ENCODE data around the gene MAP3K2.

The MAP3K2 gene

DNA sequence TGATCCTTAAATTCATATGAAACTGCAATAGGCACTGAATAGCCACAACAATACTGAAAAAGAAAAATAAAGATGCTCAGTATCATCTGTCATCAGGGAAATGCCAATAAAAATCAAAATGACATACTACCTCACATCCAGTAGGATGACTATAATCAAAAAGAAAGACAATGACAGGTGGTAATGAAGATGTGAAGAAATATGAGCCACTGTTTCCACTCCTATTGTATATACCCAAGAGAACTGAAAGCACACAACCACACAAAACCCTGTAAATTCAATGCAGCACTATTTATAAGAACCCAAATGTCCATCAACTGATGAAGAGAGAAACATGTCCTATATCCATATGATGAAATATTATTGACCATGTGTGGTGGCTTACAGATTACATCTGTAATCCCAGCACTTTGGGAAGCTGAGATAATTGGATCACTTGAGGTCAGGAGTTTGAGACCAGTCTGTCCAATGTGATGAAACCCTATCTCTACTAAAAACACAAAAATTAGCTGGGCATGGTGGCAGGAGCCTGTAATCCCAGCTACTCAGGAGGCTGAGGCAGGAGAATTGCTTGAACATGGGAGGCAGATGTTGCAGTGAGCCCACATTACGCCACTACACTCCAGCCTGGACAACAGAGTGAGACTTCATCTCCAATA is 39.9 kb downstream of the MAP3K2 start:
- DNase-seq: no peak

DNA sequence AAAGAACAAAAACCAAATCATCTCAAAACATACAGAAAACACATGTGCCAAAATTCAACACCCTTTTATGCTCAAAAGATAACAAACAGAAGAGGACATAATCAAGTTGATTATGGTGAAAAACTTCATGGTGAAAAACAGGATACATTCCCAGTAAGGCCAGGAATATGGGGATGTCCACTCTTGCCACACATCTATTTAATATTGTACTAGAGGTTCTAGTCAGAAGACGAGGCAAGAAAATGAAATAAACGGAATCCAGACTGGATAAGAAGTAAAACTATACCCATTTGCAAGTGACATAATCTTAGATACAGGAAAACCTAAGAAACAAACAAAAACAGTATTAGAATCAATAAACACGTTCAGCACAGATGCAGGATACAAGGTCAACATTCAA is 40.8 kb downstream of the MAP3K2 start:
- DNase-seq: no peak

DNA sequence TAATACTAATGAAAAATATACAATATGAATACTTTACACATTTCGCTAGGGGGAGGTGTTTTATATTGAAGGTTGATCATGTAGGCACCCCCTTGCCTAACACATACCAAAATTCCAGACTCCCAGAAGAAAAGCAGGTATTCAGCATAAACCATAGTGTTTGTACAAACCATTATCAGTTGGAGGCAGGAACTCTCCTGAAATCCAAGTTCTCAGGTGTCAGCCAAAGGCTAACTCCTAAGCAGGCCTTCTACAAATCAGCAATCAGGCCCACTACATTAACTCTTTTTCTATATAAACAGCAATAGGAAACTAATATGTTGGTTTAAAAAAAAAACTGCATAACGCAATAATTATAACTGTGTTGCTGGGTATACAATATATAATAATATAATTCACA is 44.5 kb downstream of the MAP3K2 start:
- DNase-seq: no peak

DNA sequence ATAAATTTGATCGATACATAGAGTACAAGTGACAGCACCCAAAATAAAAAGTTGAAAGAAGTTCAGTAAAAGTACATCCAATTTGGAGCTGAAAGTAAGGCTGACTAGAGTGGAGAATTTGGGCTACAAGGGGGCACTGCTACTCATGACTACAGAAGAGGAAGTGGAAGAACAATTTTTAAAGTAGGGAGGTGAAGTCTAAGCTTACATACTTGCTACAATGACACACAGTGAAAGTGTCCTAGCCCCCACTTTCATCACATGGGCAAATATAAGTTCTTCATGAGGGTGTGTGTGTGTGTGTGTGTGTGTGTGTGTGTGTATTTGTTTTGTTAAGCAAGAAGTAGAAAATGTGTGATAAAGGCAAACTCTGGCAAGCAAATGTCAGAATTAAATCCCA is 45.7 kb downstream of the MAP3K2 start:
- peak; percentile 63 to 74 for DNase-seq

DNA sequence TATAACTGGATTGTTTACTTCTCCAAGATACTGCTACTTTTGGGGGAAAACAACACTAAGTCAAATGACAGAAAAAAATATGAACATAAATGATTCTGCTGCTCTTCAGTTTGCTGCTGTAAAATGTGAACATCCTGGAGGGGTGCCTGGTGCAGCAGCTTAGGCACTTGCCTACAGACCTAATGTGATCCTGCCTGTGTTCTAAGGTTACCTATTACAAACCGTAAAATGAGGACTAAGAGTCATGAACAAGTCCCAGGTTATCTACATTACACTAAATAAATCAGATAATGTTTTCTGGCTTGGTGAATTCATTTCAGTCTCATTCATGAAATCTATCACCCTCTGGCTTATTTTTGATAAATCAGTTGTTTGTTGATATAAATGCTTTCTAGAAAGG is 55.4 kb downstream of the MAP3K2 start:
- DNase-seq: no peak

DNA sequence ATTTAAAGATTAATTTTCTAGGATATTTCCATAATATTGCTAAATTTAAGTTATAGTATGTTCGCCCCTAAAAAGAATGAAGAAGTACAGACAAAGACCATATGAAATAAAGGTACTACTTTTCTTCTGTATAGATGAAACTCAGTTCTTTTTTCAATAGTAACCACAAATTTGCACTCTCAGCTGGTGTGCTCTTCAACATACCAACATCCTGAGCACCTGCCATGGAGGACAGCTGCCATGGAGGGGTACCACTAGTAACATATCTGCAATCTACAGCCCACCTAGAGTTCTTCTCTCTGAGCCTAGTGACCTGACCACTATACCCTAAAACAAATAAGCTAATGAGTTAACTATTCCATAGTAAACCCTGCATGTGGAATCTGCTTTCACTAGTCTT is 57.0 kb downstream of the MAP3K2 start:
- DNase-seq: no peak

DNA sequence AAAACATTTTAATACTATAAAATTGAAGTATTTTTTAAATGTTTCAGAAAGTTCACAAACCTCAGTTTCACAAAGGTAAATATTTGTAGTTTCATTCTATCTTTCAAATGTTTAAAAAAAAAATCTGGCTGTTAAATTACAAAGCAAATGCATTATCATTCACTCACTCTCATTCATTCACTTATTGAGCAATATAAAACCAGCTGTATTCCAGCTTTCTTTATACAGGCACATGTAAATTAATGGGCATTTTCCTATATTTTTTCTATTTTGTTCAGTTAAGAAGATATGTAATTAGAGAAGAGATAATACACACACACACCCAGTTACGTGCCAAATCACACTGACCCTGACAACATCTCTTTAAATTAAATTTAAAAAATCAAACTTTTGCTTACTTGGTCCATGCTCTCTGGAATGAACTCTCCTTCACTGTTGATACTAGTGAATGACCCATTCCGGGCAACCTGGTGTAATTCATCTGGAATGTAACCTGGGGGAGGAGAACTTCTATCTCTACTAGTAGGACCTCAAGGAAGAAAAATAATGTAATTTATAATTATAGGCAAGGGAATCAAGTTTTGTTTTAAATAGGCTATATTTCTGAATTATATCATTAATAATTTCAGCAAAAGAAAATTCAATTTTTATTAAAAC is 61.4 kb downstream of the MAP3K2 start:
- DNase-seq: no peak

DNA sequence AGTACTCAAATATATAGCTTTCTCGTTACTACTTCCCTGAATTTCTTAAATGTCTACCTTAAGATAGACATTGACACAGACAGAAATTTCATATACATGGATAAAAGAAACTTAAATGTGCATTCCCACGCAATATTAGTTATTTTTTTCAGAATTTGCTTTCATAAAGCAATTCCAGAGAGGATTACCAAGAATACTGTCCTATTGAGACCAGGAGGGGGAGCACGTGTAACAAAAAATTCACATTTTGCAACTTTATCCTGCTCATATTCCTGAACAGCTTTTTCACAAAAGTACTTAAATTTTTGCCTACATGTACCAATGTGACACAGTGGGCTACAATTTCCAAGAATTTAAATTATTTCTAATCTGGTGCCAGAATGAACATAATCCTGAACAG is 63.1 kb downstream of the MAP3K2 start:
- peak; percentile 70 to 79 for DNase-seq

DNA sequence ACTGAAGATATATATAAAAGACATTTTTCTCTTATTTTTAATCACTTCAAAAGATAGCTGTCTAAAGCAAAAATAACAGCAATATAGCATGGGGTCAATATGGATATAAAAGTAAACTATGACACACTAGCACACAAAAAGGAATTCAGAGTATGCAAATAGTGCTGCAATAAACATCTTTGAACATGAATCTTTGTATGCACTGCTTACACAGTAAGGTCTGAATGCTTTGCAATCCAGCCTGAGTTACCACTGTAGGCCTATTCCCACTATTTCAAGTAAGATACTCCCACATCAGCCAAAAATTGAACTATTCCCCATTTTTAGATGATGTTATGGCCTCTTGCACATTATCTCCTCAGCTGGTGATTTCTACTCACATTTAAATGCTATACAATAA is 66.5 kb downstream of the MAP3K2 start:
- no peak for DNase-seq

DNA sequence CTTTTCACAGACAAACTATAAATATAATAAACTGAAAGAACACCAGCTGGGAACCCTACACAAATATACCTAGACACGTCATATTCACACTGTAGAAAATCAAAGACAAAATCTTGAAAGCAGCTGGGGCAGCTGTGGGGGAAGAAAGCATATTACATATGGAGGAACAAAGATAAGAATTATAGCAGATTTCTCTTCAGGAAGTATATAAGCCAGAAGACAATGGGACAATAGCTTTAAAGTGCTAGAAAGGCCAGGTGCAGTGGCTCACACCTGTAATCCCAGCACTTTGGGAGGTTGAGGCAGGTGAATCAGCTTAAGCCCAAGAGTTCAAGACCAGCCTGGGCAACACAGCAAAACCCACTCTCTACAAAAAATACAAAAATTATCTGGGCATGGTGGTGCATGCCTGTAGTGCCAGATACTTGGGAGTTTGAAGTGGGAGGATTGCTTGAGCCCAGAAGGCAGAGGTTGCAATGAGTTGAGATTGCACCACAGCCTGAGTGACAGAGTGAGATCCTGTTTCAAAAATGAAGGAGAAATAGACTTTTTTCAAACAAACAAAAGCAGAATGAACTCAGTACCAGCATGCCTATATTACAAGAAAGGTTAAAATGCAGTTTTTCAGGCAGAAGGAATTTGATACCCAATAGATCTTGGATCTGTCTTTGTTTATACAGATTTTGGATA is 67.0 kb downstream of the MAP3K2 start:
- no peak for DNase-seq

DNA sequence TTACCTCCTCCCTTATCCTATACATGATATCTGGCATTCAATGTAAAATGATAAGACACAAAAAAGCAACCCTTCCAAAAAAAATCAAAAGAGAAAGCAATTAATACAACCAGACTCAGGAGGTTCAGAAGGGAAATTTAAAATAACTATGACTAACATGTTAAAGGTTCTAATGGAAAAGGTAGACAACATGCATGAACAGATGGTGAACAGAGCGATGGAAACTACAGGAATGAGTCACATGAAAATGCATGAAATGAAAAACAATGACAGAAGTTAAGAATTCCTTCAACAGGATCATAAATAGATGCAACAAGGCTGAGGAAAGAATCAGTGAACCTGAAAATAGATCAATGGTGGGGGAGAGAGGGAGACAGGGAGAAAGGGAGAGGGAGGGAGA is 67.7 kb downstream of the MAP3K2 start:
- no peak for DNase-seq

DNA sequence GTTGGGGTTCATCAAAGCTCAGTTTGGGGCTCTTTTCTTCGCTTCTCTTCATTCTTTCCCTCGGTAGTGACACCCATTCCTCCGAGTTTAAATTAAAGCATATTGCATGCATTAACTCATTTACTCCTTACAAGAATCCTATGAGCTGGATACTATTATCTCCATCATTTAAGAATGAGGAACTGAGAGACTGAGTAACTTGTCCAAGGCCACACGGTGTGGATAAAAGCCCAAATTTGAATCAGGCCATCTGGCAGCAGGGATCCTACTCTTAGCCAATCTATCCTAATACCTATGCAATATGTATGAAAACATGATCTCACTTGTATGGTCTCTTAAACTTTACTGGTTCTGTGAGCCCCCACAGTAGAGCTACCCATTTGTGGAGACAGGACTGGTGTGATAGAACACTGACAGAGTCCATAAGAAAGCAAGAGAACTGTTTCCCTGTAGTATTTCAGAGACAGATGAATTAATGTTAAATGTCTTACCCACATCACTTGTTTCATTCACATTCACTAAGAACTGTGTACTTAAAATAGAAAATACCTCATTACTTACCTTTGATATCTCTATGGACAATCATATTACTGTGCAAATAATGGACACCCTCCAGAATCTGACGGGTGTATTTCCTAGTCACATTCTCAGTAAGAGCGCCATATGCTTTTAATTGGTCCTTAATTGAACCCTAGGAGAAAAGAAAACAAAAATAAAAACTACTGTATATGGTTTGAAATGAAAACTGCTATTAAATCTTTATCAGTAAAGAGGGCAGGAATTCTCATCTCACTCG is 73.4 kb downstream of the MAP3K2 start:
- DNase-seq: no peak

DNA sequence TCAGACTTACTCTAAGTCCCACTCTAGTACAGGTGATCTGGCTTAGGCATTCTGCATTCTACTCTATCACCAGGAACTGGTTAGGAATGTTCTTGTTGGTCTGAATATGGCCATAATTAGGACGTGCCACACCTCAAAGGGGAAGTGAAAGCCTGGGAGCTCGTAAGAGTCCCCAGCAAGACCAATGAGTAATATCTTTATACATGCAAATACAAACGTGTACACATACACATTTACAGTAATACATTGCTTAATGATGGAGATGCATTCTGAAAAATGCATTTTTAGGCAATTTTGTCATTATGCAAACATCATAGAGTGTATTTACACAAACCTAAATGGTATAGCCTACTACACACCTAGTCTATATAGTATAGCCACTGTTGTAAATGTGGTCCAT is 74.4 kb downstream of the MAP3K2 start:
- no peak for DNase-seq

DNA sequence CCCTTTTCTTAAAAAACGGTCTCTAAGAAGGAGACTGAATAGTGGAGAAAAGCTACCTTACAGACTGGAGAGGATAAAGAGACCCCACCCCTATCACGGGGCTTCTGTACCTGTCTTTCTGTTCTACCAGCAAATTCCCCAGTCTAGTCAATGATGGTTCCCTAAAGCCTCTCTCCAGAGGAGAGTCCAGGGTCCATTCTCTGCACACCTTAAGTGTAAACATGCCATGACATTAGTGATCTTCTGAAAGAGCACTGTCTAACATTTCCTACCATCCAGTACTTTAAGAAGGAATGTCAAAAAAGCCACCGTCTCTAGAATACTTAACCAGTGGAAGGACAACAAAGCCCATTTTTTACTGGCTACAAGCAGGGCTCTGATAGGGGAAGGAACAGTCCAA is 76.8 kb downstream of the MAP3K2 start:
- no peak for DNase-seq

DNA sequence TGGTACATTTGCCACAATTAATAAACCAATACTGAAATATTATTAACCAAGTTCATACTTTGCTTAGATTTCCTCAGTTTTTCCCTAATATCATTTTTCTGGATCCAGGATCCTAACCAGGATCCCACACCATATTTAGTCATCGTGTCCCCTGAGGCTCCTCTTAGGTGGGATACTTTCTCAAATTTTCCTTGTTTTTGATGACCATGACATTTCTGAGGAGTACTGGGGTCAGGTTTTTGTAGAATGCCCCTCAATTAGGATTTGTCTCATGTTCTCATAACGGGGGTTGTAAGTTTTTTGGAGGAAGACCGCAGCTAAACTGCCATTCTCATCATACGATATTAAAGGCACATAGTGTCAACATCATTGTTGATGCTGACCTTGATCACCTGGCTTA is 78.3 kb downstream of the MAP3K2 start:
- DNase-seq: no peak

DNA sequence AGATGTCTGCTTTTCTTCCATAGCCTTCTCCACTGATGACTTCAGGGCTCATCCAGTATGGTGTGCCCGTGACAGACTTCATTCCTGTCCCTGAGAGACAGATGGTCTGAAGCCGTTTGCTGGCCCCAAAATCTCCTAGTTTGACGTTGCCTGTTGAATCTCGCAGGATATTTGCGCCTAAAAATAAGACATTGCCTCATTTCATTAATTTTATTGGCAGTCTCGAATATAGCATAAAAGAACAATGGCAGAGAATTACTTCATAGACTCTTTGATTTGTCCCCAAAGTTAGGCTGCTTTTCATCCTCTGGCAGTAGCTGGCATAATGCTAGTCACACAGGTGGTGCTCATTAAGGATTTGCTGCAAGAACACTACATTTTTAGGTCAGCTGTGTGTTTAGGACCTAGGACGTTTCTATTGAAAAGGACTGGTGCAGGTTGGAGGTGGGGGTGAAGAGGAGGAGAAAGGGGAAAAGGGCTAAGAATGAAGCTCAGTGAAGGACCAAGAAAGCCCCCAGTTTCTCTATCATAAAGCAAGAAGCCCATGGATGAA is 79.1 kb downstream of the MAP3K2 start:
- DNase-seq: no peak

DNA sequence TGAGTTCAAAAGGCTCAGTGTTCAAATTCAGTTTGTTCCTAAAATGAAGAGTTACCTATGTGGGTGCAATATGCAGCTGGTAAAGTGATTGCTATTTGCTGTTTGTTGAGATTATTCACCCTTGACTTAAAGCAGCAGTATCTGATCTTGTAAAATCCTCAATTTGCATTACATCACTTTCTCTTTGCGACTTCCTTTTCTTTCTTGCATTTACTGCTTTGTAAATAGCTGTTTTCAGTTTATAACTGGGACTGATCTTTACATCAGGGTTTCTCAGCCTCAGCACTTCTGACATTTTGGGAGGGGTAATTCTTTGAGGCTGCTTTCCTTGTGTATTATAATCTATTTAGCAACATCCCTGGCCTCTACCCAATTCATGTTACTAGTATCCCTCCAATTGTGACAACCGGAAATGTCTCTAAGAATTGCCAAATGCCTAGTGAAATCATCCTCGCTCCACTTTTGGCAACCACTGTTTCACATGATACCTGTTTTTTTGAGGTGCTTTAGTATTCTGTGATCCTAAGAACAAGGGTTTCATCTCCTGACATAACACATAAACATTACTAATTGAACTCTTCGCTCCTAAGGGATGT is 81.7 kb downstream of the MAP3K2 start:
- no peak for DNase-seq

DNA sequence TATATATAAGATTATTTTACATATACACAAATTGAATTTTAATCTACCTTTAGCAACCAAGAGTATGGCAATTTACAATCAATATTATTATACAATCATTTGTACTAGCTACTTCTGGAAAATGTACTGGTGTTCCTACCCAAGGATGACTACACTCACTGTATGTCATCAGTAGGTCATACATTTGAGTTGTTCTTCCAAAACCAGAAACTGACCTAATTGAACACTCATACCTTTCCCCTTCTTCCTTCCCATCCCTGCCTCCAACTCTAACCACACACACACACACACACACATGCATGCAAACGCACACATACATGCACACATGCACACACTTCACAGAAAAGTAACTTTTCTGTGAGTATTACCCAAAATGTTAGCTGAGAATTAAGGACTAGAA is 85.6 kb downstream of the MAP3K2 start:
- DNase-seq: no peak

DNA sequence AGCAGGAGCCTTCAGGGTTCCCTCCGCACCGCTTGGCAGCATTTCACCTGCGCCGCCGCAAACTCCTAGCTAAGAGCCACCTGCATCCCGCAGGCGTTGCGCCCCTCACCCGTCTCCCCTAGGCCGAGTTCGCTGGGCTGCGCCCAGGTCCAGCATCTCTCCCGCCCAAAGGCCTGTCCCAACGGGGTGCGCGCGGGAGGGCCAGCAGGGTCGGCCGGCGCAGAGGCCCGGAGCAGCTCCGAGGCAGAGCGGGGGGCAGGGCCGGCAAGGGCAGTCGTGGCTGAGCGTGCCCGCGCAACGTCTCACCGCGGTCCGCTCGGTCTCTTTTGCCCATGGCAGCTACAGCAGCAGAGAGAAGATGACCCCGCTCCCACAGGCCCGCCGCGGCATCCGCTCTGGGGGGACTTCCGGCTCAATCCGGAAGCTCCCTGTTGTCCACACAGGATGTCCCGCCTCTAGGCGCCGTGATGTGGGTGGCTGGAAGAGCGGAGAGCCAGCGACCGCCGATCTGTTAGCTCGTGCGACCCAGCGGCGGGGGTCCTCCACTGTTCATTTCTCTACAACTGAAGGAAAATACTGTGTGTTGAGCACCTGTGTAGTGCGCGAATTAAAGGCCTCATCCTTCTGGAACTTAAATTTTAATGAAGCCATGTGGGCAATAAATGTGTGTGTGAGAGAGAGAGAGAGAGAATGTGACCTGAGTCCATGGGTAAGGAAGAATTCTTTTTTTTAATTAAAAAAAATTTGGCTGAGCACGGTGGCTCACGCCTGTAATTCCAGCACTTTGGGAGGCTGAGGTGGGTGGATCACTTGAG is 93.8 kb downstream of the MAP3K2 start, which contains the start of gene ERCC3:
TSS of gene ERCC3 (minus strand) at position 397 of the 815 bp plus-strand sequence. CDS start at position 334, 63 bp downstream.
- DNase-seq: peak; percentile 81 to 86

DNA sequence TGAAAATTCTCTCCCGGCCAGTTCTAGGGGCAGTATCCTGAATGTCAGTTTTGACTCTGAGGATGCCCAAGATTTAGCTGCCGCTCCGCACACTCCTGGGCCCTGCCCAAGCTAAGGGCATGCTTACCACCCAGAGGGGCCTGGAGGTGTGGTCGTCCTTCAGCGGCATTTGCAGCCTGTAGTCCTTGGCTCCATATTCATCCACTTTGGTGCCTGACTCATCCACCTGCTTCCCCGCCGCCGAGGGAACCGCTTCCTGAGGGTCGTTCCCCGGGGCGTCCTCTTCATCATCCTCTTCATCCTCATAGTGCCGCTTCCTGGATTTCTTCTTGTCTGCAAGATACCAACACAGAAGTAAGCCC is 94.4 kb downstream of the MAP3K2 start:
- DNase-seq: no peak

DNA sequence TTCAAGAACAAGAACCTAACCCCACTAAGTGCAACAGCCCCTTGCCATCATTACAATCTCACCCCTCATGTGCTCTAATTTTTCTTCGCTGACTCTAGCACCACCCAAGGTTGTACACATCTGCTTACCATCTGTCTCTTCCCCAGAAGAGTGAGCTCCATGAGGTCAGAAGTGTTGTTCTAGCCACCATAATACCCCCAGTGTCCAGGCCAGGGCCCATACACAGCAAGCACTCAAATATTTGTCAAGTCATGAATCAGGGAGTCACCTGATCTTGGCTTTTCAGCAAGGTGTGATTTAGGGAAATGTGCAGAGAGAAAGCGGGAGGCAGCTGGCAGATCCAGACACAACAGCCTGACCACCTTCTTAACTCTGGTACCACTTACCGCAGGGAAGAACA is 99.5 kb downstream of the MAP3K2 start:
- no peak for DNase-seq

DNA sequence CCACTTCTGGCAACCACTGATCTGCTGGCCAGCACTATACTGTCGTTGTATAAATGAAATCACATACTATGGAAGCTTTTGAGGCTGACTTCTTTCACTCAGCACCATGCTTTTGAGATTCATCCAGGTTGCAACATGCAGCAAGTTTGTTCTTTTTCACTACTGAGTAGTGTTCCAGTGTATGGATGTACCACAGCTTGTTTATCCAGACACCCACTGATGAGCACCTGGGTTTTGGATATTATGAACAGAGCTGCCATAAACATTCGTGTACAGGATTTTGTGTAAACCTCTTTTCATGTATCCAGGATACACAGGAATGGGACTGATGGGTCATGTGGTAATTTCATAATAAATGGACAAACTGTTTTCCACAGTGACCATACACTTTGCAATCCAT is 104.5 kb downstream of the MAP3K2 start:
- DNase-seq: no peak
